Fibroblast of pulmonary artery (primary cell): ENCODE data around the gene SEMA3C.

Experiments
- DNase-seq: peaks from one replicate; pipeline ENCODE4 v3.0.0-alpha.2; 2010; ENCODE audit warnings: low read depth
- H3K4me3 ChIP-seq: replicated peaks from 2 replicates; pipeline ENCODE4 v1.5.1; 2011; ENCODE audit warnings: low read depth, mild to moderate bottlenecking, control low read depth, low read length, moderate library complexity
- TF ChIP-seq, protein P1 (sequence below): IDR thresholded peaks from 2 replicates; pipeline ENCODE4 v1.5.1; 2011; ENCODE audit warnings: mild to moderate bottlenecking, control low read depth, low read length, inconsistent platforms; ENCODE audit errors: missing control alignments

SEMA3C gene

DNA sequence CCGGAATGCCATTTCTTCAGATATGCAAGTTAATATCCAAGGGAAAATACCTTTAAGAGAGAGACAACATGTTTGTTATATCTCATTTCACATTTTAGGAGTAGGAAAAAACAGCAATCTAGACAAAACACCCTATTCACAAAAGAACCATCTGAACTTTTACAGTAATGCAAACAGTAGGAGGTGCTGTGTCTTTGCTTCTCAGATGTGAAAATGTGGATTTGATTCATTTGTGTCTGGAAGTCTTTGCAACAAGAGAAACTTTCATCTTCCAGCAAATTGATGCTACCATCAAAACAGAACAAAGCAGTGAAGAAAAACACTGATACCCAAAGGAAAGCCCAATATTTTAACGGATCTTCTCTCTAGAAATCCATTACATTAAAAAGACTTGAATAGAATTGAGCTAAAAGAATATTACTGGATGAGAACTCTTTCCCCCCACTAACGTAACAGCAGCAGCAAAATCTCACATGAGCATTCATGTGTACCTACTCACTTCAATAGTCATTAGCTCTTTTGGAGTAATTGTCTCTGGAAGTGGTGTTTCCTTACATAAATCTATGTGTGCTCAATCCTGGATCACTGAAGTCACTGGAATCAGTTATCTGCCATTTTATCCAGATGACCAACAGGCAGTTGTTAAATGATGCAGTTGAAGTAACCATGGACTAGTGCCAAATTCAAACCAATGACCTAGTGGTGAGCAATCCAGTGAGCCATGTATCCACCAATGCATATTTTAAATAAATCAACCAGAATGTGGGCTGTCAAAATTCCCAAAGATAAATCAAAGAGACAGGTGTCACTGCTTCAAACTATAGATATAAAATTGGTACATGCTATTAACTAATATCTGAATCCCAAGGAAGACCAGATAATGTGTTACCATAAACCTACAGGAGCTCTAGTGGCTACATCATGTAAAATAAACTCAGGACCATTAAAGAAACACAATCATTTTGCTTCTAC, 1.8 kb downstream of the SEMA3C start:
- TF ChIP-seq, protein P1, sequence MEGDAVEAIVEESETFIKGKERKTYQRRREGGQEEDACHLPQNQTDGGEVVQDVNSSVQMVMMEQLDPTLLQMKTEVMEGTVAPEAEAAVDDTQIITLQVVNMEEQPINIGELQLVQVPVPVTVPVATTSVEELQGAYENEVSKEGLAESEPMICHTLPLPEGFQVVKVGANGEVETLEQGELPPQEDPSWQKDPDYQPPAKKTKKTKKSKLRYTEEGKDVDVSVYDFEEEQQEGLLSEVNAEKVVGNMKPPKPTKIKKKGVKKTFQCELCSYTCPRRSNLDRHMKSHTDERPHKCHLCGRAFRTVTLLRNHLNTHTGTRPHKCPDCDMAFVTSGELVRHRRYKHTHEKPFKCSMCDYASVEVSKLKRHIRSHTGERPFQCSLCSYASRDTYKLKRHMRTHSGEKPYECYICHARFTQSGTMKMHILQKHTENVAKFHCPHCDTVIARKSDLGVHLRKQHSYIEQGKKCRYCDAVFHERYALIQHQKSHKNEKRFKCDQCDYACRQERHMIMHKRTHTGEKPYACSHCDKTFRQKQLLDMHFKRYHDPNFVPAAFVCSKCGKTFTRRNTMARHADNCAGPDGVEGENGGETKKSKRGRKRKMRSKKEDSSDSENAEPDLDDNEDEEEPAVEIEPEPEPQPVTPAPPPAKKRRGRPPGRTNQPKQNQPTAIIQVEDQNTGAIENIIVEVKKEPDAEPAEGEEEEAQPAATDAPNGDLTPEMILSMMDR, result peak; percentile 63
- peak overlapping the region; percentile 79 for H3K4me3 ChIP-seq
- DNase-seq, result peak; percentile 72

GRCh38 chr7:80910228-80910627, 8.6 kb downstream of the SEMA3C start:
- TF ChIP-seq, protein P1, result no peak
- no peak for DNase-seq
- H3K4me3 ChIP-seq, result no peak overlapping the region

DNA sequence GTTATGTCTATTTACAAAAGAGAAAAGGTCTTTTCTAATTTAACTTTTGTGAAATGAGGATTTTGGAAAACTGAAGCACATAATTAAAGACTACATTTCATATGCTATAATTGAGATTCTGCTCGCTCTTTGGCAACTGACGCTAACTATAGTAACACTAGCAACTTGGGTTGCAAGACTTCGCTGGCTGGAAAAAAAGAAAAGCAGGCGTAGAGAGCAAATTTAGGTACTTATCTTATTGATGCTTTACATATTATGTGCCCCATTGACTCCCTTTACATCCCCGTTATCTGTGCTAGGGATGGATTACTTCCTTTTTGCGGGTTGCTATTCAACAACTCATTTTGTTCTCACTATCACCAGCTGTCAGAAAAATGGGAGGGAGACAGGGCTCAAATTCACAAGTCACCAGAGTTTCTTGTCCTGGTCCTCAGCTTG, 10.5 kb downstream of the SEMA3C start:
- no peak overlapping the region for H3K4me3 ChIP-seq
- no peak for DNase-seq
- TF ChIP-seq, protein P1, result no peak

- no peak overlapping the region for H3K4me3 ChIP-seq
- no peak for DNase-seq
- TF ChIP-seq, protein P1, result no peak
Observed at GRCh38 chr7:80907612-80908011, 11.2 kb downstream of the SEMA3C start.

GRCh38 chr7:80907141-80907601, 11.7 kb downstream of the SEMA3C start:
- TF ChIP-seq, protein P1, result no peak
- no peak for DNase-seq

GRCh38 chr7:80905334-80905733, 13.5 kb downstream of the SEMA3C start:
- no peak for DNase-seq
- TF ChIP-seq, protein P1, result no peak
- no peak overlapping the region for H3K4me3 ChIP-seq

More at GRCh38 chr7:80907141-80907601, 11.7 kb downstream of the SEMA3C start:
- H3K4me3 ChIP-seq, result no peak overlapping the region
